Dedifferentiated amniotic fluid mesenchymal stem cell (primary cell): Measurements from ENCODE around the gene TNRC18.

Experiments used
- DNase-seq: peaks from one replicate; pipeline ENCODE4 v3.0.0-alpha.2; 2016; ENCODE audit errors: extremely low spot score

Gene TNRC18

DNA sequence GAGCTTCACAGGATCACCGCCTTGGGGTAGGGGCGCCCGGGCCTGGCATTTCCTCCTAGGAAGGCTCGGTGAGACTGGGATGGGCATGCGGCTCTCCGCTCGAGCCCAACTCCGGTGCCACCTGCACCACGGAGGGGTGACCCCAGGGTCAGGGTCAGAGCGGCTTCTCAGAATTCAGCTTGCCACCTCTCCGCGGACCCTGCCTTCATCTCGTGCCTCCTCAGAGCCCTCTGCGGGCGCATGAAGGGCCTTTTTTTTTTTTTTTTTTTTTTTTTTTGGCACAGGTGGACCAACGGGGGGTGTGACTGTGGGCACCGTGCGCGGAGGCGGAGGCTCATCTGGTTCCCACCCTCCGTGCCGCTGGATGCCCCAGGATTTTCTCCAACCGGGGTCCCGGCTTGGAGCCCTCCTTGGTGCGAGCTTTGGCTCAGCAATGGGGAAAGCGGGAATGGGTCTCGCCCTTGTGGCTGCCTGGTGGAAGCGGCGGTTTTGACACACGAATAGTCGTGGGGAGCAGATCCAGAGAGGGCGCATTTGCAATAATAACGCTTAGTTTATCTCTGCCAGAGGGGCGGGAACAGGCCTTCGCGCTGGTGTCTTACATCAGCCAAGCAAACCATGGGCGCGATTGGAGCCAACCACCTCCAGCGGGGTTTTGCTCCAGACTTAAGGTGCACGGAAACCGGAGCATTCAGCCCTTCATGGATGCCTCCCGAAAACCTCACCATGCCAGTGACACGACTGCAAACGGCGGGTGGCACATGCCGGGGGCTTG lies 5.0 kb upstream of the TNRC18 start:
- peak; percentile 86 for DNase-seq

DNA sequence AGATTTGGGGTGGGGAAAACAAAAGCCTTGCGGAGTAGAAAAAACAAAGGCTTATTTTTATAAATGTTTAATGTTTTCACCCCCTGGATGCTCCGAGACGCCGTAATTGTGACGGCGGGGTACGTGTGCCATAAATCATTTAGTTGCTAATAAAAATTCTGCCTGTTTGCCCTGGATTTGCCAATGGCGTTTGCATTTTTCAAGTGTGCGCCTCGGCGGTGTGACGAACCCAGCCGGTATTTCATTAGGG lies 2.5 kb upstream of the TNRC18 start:
- peak; percentile 56 for DNase-seq

DNA sequence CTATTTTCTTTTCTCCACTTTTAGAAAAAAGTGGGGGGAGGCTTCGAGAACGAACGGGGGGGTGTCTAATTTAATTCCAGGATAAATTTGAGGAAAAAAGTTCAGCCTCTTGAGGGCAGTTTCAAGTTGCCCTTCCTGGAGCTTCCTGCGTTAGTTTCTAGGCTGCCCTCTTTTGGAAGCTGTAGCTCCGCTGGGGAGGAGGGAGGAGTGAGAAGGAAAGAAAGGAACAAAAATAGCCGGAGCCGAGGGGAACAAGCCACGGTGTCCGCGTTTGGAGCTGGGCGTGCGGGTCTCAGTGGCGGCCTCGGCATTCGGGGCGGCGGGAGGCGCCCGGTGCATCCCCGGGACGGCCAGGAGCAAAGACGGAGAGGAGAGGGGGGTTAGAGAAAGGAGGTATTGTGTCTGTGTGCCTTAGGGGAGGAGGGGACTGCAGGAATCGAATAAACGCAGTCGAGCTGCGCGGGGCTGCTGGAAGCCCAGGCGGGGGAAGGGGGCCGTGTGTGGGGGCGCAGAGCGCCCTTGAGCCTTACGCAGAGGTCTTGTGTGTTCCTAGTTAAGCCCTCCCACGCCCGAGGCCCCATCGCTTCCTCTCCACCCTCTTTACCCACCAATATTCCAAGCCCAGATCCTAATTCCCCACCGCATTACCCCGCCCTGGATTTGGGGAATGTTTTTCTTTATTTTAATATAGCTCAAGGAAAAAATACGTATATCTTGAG lies 2.0 kb upstream of the TNRC18 start:
- peak; percentile 86 for DNase-seq

DNA sequence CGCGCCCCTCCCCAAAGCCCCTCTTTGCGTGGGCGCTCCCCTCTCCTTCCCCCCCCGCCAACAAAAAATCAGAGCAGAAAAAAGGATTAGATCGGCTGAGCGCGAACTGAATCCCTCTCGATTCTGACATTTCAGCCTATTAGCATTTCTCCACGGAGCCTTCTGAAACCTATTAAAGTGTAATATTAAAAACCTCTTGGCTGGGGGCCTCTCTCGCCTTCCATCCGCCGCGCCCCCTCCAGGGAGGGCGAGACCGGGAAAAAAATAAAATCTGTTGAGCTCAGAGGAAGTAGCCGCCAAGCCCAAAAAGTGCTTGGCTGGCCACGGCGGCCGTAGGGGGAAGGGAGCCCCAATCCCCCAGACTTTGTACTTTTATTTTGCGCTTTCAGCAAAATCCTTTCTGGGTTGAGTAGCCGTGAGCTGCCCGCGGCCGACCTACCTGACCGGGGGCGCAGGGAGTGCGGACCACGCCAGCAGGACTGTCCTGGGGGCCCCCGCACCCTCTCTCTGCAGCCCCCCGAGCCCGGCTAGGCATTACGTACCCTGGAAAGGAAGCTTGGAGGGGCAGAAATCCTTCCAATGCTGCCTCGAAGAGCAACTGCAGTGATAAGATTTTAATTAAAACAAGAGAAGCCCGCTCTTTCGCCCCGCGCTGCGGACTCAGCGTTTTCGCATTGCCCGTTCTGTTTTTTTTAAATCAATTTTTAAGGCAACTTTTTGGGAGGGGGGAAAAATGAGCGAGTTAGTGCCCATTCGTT lies 1.3 kb upstream of the TNRC18 start:
- DNase-seq = no peak

DNA sequence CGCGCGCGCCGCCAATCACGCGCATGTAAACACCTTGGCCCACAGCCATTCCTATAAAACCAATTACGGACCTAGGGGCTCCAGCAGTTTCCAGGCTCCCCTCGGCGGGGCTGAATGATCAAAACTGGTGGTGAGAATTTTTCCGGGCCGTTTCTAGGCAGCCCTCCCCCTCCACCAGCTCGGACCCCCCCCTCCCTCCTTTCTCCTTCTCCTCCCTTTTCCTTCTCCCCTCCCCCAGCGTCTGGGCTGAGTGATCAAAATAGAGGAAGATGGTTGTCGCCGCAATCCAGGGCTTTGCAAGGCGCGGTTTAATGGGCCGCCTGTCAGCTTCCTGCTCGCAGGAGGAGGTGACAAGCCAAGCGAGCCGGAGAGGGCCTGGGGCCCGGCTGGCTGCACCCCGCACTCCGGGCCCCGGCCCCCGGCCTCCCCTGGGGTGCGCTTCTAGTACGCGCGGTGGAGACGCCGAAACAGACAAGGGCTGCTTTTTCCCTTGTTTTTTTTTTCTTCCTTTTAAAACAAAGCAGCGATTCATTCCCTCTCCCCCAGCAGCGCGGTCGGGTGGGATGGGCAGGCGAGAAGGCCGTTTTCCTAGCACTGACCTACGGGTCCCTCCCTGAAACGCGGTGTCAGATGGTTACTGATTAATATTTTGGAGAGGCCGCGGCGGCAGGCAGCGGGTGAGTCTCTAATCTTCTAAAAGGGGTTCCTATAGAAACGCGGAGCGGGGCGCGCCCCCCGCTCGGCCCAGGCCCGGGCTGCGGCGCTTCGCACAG lies 528 bp upstream of the TNRC18 start:
- peak; percentile 99 for DNase-seq

DNA sequence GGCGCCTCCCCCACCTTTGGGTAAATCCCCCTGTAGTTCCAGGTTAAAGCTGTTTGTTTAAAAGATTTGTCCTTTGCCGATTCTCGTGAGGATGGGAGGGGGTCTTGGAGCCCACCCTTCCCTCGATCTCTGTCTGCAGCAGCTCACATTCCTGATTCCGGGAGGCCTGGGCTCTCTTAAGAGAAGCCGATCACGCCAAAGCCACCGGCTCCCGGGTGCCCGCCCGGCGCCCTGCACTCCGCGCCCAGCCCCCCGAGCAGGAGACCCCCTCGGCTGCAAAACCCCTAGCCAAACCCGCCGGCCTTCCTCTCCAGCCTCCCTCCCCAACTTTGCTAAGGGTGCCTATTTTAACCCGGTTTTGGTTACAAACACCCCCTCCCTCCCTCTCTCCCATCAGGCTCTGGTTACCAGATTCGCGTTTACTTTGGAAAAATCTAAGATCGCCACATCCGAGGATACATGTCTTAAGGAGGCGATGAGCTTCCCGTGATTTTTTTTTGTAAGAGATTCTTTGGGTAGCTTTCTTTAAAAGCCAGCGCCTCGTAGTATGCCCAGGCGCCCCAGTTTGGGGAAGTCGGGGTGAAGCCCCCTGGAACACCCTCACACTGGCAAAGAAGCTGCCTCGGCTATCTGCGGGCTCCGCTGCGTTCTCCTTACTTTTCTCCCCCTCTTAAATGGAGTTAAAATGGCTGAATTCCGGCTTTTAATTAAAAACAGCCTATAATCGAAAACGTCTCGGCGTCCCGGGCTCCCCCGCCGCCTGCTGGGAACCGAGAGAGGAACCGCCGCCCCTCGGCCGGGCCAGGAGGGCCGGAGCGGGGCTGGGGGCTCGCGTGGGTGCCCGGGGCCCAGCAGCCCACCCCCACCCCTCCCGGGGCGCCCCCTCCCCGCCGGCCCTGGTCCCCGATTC lies 983 bp downstream of the TNRC18 start:
- peak; percentile 53 for DNase-seq

DNA sequence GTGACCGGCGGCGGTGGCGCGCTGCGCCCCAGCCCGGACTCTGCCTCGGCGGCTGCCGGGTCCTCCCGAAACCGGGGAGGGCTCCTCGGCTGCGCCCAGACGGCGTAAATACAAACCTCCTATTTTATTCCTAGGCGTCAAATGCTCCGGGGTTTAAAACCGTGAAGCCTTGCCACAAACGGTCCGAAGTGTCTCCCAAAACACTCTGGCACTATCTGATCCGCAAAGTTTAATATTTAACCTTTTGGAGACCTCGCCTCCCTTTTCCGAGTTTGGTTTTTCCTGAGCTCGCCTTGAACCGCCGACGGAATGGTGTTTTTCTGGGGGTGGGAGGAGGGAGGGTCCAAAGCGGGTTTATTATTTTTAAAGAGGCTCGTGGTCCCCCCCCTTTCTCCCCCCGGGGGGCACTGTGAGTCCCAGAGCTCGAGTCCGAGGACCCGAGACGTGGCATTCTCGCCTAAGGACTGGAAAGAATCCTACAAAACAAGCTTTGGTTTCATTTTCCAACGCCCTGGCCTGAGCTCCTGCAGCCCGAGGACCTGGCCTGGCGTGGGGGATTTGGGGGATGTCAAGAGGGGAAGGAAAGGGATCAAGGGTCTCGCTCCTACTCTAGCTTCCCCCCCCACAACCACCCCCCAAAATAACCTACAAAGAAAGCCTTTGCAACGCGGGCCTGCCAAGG lies 1.8 kb downstream of the TNRC18 start:
- DNase-seq = peak; percentile 71

DNA sequence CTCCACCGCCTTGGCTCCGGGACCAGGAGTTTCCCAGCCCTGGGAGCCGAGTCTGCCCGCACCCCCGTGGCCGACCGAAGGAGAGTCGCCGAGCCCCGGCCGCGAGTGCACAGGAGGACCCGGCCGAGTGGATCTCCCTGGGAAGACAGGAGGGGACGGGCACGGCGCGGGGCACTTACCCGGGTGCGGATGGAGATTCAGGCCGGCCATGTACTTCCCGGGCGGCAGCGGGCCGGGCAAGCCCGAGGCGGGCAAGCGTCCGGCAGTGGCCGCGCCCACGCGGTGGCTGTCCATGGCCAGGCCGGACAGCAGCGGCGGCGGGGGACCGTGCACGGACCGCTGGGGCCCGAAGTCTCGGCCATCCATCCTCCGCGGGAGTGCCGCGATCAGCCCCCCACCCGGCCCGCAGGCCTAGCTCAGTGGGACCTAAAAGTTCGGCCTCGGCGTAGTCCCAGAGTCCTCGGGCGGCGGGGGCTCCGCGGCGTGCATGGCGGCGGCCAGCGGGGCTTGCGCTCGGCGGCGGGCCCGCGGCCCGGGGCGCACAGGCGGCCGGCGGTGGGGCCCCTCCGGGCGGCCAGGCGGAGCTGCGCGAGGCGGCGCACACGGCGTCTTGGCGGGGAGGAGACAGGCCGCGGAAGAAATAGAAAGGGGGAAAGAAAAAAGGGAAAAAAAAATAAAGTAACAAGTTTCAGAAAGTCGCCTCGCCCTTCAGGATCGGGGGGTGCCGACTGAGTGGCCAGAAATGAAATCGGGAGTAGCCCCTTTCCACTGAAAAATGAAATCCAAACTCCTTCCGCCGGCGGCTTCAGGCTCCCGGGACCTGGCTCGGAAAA lies 2.5 kb downstream of the TNRC18 start:
- DNase-seq = no peak

DNA sequence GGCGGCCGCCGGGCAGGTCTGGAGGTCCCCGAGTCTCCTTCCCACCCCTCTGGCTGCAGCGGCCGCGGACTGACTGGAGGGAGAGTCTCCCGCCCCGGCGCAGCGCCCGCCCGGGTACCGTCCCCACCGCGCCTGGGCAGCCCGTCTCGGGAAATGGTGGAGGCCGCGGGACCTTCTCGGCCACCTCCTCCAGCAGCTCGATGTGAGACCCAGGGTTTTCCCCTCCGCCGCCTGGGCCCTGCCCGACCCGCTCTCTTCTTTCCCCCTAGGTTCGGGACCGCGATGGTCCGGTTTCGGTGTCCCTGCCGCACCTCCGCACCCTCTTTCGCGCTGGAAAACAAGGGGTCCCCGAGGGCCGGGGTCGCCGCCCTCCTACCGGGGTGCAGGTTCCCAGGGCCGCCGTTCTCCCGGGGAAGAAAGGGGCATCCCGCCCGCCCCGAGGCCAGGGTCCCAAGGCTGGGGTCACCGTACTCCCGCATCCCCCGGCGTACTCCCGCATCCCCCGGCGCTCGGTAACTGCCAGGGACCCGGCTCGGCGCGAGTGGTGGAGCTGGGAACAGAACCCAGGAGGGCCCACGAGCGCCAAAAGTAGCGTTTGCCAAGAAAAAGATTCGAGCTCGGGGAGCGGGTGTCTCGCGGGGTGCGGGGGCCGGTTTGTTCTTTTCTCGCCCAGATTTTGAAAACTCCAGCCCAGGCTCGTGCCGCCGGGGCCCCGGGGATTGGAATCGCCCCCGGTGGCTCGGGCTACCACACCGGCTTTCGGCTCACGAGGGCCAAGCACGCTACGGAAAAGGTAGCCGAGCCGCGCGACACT lies 3.4 kb downstream of the TNRC18 start:
- DNase-seq = no peak

DNA sequence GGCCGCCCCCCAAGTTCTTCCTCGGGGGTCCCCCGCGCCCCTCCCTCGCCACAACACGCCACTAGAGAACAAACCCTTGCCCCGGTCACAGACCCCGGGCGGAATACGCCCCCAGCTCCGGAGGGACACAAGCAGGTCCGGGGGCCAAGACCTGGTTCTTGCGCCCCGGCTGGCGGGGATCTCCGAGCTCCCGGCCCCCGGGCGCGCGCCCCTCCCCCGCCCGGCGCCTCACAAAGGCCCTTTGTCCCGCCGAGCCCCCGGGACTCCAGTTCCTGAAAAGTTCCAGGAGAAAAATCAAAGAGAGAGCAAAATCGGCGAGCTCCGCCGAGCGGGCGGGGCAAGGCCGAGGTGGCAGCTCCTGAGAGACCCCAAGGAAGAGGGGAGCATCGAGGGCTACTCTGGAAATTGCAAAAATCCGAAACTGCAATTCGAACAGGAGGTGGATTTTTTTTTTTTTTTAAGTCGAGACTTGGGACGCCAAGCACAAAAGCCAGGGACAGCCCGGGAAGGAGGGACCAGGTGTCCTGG lies 4.0 kb downstream of the TNRC18 start:
- no peak for DNase-seq

DNA sequence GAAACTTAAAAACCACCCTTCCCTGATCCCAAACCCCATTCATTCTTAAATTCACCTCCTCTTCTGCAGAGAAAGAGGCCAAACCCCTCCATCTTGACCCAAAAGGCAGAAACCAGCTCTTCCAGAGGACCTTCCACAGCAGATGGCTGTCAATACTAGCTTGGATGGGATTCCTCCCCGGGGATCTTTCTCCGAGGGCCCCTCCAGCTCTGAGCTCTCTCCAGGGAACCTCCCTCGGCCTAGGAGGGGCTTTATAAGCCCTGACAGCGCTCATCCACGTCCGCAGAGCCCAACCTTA lies 5.4 kb downstream of the TNRC18 start:
- DNase-seq = no peak

DNA sequence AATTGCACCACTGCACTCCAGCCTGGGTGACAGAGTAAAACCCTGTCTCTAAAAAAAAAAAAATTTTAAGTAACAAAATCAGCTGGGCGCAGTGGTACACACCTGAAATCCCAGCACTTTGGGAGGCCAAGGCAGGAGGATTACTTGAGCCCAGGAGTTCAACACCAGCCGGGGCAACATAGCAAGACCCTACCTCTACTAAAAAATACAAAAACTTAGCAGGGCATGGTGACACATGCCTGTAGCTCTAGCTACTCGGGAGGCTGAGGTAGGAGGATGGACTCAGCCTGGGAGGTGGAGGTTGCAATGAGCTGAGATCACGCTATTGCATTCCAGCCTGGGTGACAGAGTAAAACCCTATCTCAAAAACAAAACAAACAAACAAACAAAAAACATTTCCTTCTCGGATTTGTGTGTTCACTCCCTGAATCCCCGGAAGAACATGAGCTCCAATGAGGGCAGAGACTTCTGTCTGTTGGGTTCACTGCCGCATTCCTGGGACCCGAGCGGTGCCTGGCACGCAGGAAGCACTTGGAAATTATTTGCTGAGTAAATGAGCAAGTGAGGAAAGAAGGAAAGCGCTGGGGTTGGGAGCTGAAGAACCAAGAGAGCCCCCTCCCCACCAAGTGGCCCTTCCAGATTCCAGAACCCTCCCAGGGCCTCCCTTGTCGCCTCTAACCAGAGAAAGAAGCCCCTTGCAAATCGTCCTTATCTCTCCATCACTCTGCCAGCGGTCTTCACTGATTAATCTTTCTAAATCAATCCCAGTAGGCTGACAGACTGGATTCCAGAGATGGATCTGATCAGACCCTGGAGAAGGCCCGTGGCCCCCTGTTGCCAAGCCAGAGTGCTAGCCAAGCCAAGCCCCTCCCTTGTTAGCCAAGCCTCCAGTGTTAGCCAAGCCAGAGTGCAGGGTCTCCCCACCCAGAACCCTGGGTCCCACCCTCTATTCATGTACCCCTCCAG lies 6.2 kb downstream of the TNRC18 start:
- DNase-seq = peak; percentile 52

DNA sequence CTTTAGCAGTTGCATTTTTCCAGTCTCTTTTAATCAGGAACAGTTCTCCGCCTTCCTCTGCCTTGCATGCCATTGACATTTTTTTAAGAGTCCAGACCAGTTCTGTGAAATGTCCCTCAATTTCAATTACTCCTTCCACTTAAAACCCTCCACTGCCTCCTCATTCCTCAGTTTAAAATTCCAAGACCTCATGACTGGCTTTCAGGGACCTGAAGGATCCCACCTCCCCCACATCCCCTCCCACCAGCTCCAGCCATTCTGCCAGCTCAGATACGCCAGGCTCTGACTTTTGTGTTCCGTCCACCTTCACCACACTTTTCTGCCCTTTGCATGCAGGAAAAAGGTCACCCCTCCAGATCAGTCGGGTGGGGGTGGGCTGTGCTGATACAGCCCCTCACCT lies 8.7 kb downstream of the TNRC18 start:
- DNase-seq = peak; percentile 74

DNA sequence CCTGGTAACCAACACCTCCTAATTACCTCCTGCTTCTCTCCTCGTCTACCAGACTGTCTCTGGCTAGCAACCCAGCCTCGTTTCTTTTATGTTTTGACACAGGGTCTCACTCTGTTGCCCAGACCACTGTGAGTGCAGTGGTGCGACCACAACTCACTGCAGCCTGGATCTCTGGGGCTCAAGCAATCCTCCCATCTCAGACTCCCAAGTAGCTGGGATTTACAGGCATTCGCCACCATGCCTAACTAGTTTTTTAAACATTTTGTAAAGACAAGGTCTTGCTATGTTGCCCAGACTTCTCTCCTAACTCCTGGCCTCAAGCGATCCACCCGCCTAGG lies 10.2 kb downstream of the TNRC18 start:
- no peak for DNase-seq

DNA sequence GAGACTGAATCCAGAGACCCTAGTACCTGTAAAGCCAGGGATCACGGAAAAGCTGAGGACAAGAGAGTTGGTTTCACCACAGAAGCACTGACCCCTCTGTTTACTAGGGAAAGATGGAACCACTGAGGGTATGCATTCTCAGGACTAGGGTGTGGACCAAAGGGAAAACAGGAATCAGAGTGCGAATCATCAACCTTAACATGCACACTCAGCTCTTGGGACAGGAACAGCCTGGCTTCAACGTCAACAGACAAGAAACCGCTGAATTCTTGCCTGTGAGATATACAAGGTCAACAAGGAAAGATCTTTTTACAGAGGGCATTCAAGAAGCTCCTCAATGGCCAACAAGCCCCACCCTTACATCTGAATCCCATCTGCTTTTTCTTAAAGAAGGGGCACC lies 14.9 kb downstream of the TNRC18 start:
- DNase-seq = no peak

DNA sequence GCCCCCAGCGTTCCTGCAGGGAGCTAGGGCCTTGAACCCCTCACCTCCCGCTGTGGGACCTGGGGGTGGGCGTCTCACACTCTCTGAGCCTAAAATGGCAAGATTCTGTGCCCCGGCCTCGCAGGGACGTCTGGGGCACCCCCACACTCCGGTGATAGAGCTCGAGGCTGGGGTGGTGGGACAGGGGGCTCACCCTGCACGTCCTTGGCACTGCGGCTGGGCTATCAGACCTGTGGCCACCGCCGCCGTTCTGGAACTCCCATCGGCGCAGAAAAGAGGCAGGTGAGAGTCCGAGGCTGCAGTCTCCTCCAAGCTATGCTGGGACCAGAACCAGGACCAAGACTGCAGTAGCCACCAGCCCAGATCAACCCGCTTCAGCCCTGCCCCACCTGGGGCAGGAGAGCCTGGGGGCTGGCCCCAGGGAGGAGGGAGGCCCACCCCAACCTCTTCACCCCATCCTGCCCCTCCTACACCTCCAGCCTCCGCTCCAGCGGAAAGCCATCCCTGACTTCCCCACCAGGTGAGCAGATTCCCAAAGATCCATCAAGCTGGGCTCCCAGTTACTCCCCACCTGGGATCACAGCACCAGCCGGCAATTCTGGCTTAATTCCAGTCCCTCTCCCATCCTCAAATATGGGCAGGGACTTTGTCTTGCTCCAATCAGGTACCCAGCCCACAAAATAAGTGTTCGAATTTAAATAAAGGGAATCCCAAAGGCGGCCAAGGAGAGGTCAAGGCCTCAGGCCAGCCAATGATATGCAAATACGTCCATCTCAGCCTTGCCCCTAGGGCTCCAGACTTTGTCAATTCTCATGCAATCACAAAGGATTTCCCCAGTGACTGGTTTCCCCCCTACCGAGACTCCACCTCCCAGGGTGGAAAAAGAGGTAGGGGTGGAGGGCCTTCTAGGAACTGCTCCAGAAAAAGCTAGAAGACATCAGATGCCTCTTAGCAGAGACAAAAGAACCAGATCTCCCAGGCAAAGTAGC lies 16.4 kb downstream of the TNRC18 start:
- no peak for DNase-seq
